ENCODE data around the gene PACSIN3.

Gene PACSIN3

GRCh38 chr11:47176328-47177228 is 9.7 kb downstream of the PACSIN3 start, which contains the start of gene ARFGAP2:
Gene ARFGAP2 (minus strand): TSS chr11:47176879. CDS start chr11:47176853, 26 bp downstream.
- H3K27ac Mint-ChIP-seq: peak within 1 kb of the TSS; percentile 91
- H3K27me3 Mint-ChIP-seq: no peaks in the 10 kb centered on the region
- no peaks in the 10 kb centered on the region for H3K9me3 Mint-ChIP-seq
- intact Hi-C loops (cut with micrococcal nuclease): loop anchor here (1.0 kb wide), 2 partner anchors 38 to 93 kb away; partner anchors contain the start of gene DDB2
- peak within 1 kb of the TSS; percentile 98 for H3K4me3 Mint-ChIP-seq
- peaks cover 53% of the 10 kb centered on the region for H3K36me3 Mint-ChIP-seq (ENCODE audit: low read depth)
- peaks cover 50% of the 10 kb centered on the region for H3K4me1 Mint-ChIP-seq (ENCODE audit: low read depth)

- Mint-ChIP-seq H3K27ac (peak overlapping the region; percentile 91), H3K36me3 (ENCODE audit: low read depth) (peaks cover 61% of the 10 kb centered on the region), H3K4me1 (ENCODE audit: low read depth) (peaks cover 55% of the 10 kb centered on the region), H3K4me3 (peak overlapping the region; percentile 98), H3K9me3 (no peaks in the 10 kb centered on the region), H3K27me3 (no peaks in the 10 kb centered on the region)
- intact Hi-C loops (cut with micrococcal nuclease): no loop called here
Observed at GRCh38 chr11:47175746-47176327, 10.4 kb downstream of the PACSIN3 start.

GRCh38 chr11:47172740-47173336 is 13.4 kb downstream of the PACSIN3 start:
- Mint-ChIP-seq H3K4me1 (ENCODE audit: low read depth) (peaks cover 48% of the 10 kb centered on the region), H3K36me3 (ENCODE audit: low read depth) (peaks cover 91% of the 10 kb centered on the region), H3K27ac (no peak overlapping the region), H3K4me3 (no peak overlapping the region), H3K27me3 (no peaks in the 10 kb centered on the region), H3K9me3 (no peaks in the 10 kb centered on the region)
- intact Hi-C loops (cut with micrococcal nuclease): no loop called here

- H3K9me3 Mint-ChIP-seq: no peaks in the 10 kb centered on the region
- H3K27me3 Mint-ChIP-seq: no peaks in the 10 kb centered on the region
- peaks cover 100% of the 10 kb centered on the region for H3K36me3 Mint-ChIP-seq (ENCODE audit: low read depth)
- H3K27ac Mint-ChIP-seq: no peak overlapping the region
- no peak overlapping the region for H3K4me3 Mint-ChIP-seq
- intact Hi-C loops (cut with micrococcal nuclease): no loop called here
- H3K4me1 Mint-ChIP-seq (ENCODE audit: low read depth): peaks cover 39% of the 10 kb centered on the region
Observed at GRCh38 chr11:47171856-47172255, 14.4 kb downstream of the PACSIN3 start.

GRCh38 chr11:47171061-47171838 is 15.0 kb downstream of the PACSIN3 start:
- Mint-ChIP-seq H3K9me3 (no peaks in the 10 kb centered on the region), H3K27me3 (no peaks in the 10 kb centered on the region), H3K27ac (no peak overlapping the region), H3K4me3 (no peak overlapping the region), H3K4me1 (ENCODE audit: low read depth) (peaks cover 39% of the 10 kb centered on the region), H3K36me3 (ENCODE audit: low read depth) (peaks cover 100% of the 10 kb centered on the region)
- intact Hi-C loops (cut with micrococcal nuclease): no loop called here

- Mint-ChIP-seq H3K4me3 (no peak overlapping the region), H3K4me1 (ENCODE audit: low read depth) (peaks cover 8% of the 10 kb centered on the region), H3K9me3 (no peaks in the 10 kb centered on the region), H3K27me3 (no peaks in the 10 kb centered on the region), H3K27ac (no peak overlapping the region), H3K36me3 (ENCODE audit: low read depth) (peaks cover 100% of the 10 kb centered on the region)
- intact Hi-C loops (cut with micrococcal nuclease): no loop called here
Observed at GRCh38 chr11:47166368-47166767, 19.9 kb downstream of the PACSIN3 start.

GRCh38 chr11:47165253-47165840 is 20.9 kb downstream of the PACSIN3 start:
- H3K27ac Mint-ChIP-seq: no peak overlapping the region
- H3K4me3 Mint-ChIP-seq: no peak overlapping the region
- H3K9me3 Mint-ChIP-seq: no peaks in the 10 kb centered on the region
- H3K27me3 Mint-ChIP-seq: no peaks in the 10 kb centered on the region
- H3K4me1 Mint-ChIP-seq (ENCODE audit: low read depth): peaks cover 6% of the 10 kb centered on the region
- H3K36me3 Mint-ChIP-seq (ENCODE audit: low read depth): peaks cover 90% of the 10 kb centered on the region
- intact Hi-C loops (cut with micrococcal nuclease): no loop called here

- H3K36me3 Mint-ChIP-seq (ENCODE audit: low read depth): peaks cover 84% of the 10 kb centered on the region
- H3K27me3 Mint-ChIP-seq: no peaks in the 10 kb centered on the region
- peaks cover 6% of the 10 kb centered on the region for H3K4me1 Mint-ChIP-seq (ENCODE audit: low read depth)
- no peaks in the 10 kb centered on the region for H3K9me3 Mint-ChIP-seq
- H3K4me3 Mint-ChIP-seq: no peak overlapping the region
- H3K27ac Mint-ChIP-seq: no peak overlapping the region
- intact Hi-C loops (cut with micrococcal nuclease): no loop called here
Observed at GRCh38 chr11:47164321-47164720, 21.9 kb downstream of the PACSIN3 start.

GRCh38 chr11:47163898-47164297 is 22.3 kb downstream of the PACSIN3 start:
- peaks cover 6% of the 10 kb centered on the region for H3K4me1 Mint-ChIP-seq (ENCODE audit: low read depth)

GRCh38 chr11:47163193-47163592 is 23.0 kb downstream of the PACSIN3 start:
- intact Hi-C loops (cut with micrococcal nuclease): no loop called here
- peaks cover 77% of the 10 kb centered on the region for H3K36me3 Mint-ChIP-seq (ENCODE audit: low read depth)
- no peak overlapping the region for H3K4me3 Mint-ChIP-seq
- no peaks in the 10 kb centered on the region for H3K27me3 Mint-ChIP-seq
- H3K4me1 Mint-ChIP-seq (ENCODE audit: low read depth): peaks cover 10% of the 10 kb centered on the region
- H3K27ac Mint-ChIP-seq: no peak overlapping the region
- H3K9me3 Mint-ChIP-seq: no peaks in the 10 kb centered on the region

More at GRCh38 chr11:47163898-47164297, 22.3 kb downstream of the PACSIN3 start:
- H3K9me3 Mint-ChIP-seq: no peaks in the 10 kb centered on the region
- H3K27me3 Mint-ChIP-seq: no peaks in the 10 kb centered on the region
- H3K36me3 Mint-ChIP-seq (ENCODE audit: low read depth): peaks cover 84% of the 10 kb centered on the region
- intact Hi-C loops (cut with micrococcal nuclease): no loop called here
- H3K4me3 Mint-ChIP-seq: no peak overlapping the region
- H3K27ac Mint-ChIP-seq: no peak overlapping the region

GRCh38 chr11:47162426-47162825 is 23.8 kb downstream of the PACSIN3 start:
- no peak overlapping the region for H3K27ac Mint-ChIP-seq
- H3K9me3 Mint-ChIP-seq: no peaks in the 10 kb centered on the region
- H3K36me3 Mint-ChIP-seq (ENCODE audit: low read depth): peaks cover 70% of the 10 kb centered on the region
- no peak overlapping the region for H3K4me3 Mint-ChIP-seq
- peaks cover 11% of the 10 kb centered on the region for H3K4me1 Mint-ChIP-seq (ENCODE audit: low read depth)
- no peaks in the 10 kb centered on the region for H3K27me3 Mint-ChIP-seq
- intact Hi-C loops (cut with micrococcal nuclease): no loop called here

GRCh38 chr11:47161890-47162289 is 24.3 kb downstream of the PACSIN3 start:
- intact Hi-C loops (cut with micrococcal nuclease): no loop called here
- Mint-ChIP-seq H3K27ac (no peak overlapping the region), H3K36me3 (ENCODE audit: low read depth) (peaks cover 67% of the 10 kb centered on the region), H3K4me3 (no peak overlapping the region), H3K4me1 (ENCODE audit: low read depth) (peaks cover 11% of the 10 kb centered on the region), H3K27me3 (no peaks in the 10 kb centered on the region), H3K9me3 (no peaks in the 10 kb centered on the region)

GRCh38 chr11:47161134-47161854 is 24.9 kb downstream of the PACSIN3 start:
- H3K27me3 Mint-ChIP-seq: no peaks in the 10 kb centered on the region
- H3K4me1 Mint-ChIP-seq (ENCODE audit: low read depth): peaks cover 11% of the 10 kb centered on the region
- peaks cover 64% of the 10 kb centered on the region for H3K36me3 Mint-ChIP-seq (ENCODE audit: low read depth)
- H3K4me3 Mint-ChIP-seq: no peak overlapping the region
- H3K9me3 Mint-ChIP-seq: no peaks in the 10 kb centered on the region
- intact Hi-C loops (cut with micrococcal nuclease): no loop called here
- H3K27ac Mint-ChIP-seq: no peak overlapping the region
